PC-9 (cell line): ENCODE results near the gene ARNT2.

Experiments used
- EZH2 ChIP-seq: fragments of 200-600 bp; sonication (generic); IDR thresholded peaks from 2 replicates; pipeline ENCODE4 v1.8.0; 2017; ENCODE audit warnings: antibody characterized with exemption, low read depth
- TF ChIP-seq, protein P1 (sequence below): fragments of 200-600 bp; sonication (generic); conservative IDR thresholded peaks from 2 replicates; pipeline ENCODE4 v1.6.1; 2017; ENCODE audit warnings: mixed run types, antibody characterized with exemption, mild to moderate bottlenecking, moderate library complexity

DNA sequence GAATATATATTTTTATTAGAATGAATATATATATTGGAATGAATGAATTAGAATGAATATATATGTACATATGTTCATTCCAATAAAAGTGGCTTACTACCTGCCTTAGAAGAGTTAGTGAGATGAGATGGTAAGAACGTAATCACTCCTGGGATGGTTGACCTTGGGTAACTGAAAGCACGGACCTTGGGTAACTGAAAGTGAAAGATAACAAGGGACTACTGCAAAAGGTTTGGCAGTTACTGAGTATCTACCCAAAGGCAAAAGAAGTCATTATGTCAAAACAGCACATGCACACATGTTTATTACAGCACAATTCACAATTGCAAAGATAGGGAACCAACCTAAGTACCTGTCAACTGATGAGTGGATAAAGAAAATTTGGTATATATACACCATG, 16.5 kb downstream of the ARNT2 start:
- TF ChIP-seq, protein P1, sequence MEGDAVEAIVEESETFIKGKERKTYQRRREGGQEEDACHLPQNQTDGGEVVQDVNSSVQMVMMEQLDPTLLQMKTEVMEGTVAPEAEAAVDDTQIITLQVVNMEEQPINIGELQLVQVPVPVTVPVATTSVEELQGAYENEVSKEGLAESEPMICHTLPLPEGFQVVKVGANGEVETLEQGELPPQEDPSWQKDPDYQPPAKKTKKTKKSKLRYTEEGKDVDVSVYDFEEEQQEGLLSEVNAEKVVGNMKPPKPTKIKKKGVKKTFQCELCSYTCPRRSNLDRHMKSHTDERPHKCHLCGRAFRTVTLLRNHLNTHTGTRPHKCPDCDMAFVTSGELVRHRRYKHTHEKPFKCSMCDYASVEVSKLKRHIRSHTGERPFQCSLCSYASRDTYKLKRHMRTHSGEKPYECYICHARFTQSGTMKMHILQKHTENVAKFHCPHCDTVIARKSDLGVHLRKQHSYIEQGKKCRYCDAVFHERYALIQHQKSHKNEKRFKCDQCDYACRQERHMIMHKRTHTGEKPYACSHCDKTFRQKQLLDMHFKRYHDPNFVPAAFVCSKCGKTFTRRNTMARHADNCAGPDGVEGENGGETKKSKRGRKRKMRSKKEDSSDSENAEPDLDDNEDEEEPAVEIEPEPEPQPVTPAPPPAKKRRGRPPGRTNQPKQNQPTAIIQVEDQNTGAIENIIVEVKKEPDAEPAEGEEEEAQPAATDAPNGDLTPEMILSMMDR, result no peak
- no peak for TF ChIP-seq EZH2
